ENCODE measurements around the gene RNF217.
"Not testable (repeated sequence)": the region's sequence is repeated elsewhere in the genome, so short reads cannot be mapped to it uniquely, and the experiment has no call there.

The RNF217 gene, protein sequence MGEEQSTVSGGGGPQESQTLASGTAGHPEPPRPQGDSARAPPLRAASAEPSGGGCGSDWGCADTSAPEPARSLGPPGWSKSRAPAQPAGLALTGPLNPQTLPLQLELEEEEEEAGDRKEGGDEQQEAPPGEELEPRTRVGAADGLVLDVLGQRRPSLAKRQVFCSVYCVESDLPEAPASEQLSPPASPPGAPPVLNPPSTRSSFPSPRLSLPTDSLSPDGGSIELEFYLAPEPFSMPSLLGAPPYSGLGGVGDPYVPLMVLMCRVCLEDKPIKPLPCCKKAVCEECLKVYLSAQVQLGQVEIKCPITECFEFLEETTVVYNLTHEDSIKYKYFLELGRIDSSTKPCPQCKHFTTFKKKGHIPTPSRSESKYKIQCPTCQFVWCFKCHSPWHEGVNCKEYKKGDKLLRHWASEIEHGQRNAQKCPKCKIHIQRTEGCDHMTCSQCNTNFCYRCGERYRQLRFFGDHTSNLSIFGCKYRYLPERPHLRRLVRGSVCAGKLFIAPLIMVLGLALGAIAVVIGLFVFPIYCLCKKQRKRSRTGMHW

DNA sequence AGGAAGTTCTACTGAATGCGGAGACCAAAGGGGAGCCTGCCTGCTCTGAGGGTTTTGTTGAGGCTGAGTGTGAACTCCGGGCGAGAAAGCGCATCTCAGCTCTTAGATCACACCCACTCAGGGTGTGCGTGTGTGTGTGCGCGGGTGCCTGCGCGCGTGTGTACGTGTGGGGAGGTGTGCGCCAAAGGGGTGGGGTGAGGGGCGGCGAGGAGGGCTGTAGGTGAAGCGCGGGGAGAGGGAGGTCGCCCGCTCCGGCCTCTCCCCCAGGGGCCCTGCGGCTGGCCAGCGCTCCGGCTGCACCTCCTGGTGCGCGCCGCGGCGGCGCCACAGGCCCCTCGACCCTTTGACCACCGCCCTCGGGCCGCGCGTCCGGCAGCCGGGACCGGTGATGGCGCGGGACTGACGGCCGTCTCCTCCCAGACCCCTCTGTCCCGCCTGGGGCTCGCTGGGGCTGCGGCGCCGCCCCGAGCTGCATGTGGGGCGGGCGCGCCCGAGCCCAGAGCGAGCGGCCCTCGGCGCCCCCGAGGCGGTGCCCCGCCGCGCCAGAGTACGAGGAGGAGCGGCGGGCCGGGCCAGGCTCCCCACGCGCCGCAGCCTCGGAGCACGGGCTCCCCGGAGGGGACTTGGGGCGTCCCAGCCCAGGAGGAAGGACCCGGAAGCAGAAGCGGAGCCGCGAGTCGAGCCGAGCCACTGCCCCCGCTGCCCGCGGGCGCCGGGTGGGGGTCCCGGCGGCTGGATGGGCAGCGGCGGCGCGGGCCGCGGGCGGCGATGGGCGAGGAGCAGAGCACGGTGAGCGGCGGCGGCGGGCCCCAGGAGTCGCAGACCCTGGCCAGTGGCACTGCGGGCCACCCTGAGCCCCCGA is at the start of gene RNF217:
RNF217 (plus strand) TSS at position 661 of the 862 bp plus-strand sequence; CDS start at position 769, 108 bp downstream.
- peak in 1 of 2 donors; percentile 4 for DNase-seq (ENCODE audit: low read depth in 2 of 2)

DNA sequence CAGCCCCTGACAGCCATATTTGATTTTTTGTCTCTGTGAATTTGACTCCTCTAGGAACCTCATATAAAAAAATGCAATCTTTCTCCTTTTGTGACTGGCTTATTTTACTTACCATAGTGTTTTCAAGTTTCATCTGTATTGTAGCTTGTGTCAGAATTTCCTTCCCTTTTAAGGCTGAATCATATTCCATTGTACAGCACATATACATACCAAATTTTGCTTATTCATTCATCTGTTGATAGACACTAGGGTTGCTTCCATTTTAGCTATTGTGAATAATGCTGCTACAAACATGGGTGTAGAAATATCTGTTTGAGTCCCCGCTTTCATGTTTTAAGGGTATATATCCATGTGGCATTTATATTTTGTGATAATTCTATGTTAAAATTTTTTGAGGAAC is 49.2 kb upstream of the RNF217 start:
- no peak for DNase-seq (ENCODE audit: low read depth in 2 of 2)

DNA sequence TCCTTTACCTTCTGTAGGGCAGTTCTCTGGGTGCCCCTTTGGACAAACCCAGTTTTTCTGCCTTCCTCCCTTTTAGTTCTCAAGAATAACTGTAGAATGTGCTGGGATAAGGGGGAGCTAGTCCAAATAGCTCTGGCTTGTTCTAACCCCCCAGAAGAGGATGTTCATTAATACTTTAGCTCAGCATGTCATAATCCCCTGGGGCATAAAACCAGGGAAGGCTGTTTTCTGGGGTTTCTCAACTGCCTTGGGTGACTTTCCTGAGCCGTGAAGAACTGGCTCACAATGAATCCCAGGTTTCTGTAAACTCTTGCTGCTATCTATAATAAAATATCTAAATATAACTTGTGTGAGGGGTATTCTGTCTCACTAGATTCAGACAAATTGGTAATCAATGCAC is 44.5 kb upstream of the RNF217 start:
- DNase-seq (ENCODE audit: low read depth in 2 of 2), result no peak

DNA sequence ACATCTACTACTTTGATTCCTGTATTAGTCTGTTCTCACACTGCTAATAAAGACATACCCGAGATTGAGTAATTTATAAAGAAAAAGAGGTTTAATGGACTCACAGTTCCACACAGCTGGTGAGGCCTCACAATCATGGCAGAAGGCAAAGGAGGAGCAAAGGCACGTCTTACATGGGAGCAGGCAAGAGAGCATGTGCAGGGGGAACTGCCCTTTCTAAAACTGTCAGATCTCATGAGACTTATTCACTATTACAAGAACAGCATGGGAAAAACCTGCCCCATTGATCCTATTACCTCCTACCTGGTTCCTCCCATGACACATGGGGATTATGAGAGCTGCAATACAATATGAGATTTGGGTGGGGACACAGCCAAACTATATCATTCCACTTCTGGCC is 42.5 kb upstream of the RNF217 start:
- not testable (repeated sequence) for DNase-seq (ENCODE audit: low read depth in 2 of 2)

DNA sequence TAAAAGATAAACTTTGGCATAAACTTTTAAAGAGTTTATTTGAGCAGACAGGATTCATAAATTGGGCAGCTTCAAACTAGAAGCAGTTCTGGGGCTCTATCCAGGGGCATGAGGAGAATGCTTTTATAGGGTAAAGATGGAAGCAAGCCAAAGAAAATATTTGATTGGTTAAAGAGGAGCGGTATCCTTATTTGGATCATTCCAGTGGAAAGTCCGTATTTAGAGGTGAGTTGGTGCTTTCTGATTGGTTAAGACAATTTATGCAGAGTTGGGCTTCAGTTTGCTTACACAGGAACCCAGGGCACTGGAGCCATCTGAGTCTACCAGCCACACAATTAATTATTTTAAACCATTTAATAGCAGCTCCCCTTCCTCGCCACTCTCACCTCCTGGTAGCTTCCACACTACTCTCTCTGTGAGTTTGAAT is 37.9 kb upstream of the RNF217 start:
- no peak for DNase-seq (ENCODE audit: low read depth in 2 of 2)

DNA sequence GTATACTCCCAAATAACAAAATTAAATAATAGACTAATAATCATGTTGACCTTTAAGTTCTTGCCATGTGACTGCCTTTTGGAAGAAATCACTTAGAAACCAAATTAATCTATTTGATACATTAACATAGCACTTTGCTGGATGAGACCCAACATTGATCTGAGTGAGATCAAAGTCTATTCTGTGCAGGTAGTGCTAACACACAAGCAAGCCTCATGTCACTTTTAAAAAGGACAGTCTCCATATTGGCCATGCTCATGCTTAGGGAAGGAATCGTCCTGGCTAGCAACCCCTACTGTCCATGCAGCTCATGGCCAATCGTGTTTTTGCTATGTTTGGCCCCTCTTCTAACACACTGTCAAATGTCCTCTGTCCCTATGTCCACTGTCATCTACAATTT is 35.8 kb upstream of the RNF217 start:
- no peak for DNase-seq (ENCODE audit: low read depth in 2 of 2)

DNA sequence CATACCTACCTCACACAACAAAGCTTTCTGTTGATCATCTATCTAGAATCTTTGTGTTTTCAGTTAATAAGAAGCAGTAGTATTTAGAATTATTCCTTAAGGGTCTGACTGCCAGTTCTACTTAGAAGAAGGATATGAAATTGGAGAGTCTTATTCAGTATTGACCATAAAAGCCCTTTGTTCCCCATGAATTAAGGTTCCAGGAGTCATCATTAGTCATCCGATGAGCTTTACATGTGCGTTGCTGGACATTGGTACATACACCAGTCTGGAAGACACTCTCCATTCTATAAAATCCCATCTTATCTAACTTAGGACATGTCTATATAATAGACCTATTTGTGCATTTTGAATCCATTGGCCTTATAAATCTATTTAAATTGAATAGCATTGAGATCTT is 34.4 kb upstream of the RNF217 start:
- no peak for DNase-seq (ENCODE audit: low read depth in 2 of 2)

DNA sequence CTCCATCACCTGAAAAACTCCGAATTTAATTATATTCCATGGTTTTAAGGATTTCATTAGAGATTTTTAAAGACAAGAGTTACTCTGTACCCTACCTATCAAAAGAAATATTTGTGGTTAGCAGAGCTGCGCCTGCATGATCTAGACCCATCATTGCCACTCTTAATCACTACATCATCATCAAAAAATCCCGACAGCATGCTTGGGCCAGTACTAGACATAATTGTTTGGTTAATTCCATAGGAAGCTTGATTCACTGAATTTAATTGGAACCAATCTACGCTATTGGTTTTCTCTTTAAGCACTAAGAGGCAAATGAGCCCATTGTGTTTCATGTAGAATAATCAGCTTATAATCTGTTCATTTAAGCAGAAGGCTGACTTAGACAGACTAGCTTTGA is 33.4 kb upstream of the RNF217 start:
- DNase-seq (ENCODE audit: low read depth in 2 of 2), result no peak

DNA sequence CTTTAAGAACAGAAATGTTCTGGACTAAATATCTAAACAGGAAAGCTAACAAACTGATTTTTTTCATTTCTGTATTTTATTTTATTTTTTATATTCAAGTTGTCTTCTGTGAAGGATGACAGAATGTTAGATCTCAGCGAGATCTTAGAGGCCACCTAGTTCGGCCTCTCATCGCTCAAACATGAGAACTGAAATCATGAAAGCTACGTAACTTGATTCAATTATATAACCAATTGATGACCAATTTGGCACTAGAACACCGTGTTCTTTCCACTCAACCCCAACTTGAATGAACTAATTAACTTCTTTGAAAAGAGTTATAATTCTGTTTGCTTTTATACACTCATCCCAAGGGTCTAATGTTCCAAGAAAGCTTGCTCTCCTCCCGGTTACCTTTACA is 24.6 kb upstream of the RNF217 start:
- no peak for DNase-seq (ENCODE audit: low read depth in 2 of 2)

DNA sequence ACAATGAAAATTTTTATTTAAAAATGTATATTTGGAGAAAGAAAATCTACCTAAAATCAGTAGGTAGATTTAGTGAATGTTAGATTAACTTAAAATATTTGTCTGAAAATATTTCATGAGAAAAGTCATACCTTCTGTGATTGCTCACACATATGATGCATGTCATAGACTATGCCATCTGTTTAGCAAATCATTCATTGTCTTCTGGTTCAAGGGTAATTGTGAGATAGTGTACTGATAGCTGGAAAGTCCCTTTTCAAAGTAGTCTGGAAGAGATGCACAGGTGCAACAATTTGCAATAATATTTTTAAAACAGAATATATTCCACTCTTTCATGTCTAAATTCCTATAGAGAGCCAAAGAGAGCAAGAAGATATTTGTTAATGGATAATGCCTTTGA is 21.0 kb upstream of the RNF217 start:
- no peak for DNase-seq (ENCODE audit: low read depth in 2 of 2)

DNA sequence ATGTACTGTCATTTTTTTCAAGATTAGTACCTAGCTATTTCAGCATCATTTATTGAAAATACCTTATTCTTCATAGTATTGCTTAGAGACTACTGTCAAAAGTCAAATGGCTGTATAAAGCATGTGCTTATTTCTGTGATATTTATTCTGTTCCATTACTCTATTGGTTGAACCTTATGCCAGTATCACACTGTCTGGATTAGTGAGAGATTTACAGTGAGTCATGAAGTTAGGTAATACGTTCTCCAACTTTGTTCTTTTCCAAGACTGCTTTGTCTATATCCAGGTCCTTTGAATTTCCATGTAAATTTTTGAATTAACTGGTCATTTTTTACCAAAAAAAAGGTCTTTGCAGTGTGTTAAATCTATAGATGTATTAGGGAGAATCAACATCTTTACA is 18.6 kb upstream of the RNF217 start:
- DNase-seq (ENCODE audit: low read depth in 2 of 2), result no peak

DNA sequence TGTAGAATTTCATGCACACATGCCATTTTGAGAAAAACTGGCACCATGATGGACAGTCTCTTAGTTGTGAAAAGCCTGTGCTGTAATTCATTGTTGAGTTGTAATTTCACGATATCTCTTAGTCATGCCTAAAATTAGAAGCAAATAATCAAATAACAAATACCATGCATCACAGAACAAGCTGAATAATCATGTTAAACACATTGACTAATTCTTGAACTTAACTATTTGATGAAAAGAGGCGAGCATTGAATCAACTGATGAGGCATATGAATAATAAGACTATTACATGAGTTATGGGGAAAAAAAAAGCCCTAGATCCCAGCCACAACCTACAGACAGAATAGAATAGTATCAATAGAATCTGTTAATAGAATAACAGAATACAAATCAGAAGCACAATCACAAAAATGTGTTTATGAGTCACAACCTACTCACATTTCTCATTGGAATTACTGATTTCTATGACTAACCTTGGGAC is 14.2 kb upstream of the RNF217 start:
- DNase-seq (ENCODE audit: low read depth in 2 of 2), result no peak

DNA sequence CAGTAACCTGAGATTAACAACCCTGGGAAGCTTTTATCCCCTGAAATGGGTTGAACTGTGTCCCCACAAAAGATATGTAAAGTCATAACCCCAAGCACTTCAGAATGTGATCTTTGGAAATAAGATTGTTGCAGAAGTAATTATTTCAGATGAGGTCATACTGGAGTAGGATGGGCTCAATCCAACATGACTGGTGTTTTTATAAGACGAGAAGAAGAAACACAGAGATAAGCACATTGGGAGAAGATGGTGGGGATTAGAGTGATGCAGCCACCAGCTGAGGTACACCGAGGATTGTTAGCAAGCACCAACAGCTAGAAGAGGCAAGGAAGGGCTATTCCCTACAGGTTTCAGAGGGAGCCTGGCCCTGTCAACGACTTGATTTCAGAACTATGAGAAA is 12.5 kb upstream of the RNF217 start:
- no peak for DNase-seq (ENCODE audit: low read depth in 2 of 2)

DNA sequence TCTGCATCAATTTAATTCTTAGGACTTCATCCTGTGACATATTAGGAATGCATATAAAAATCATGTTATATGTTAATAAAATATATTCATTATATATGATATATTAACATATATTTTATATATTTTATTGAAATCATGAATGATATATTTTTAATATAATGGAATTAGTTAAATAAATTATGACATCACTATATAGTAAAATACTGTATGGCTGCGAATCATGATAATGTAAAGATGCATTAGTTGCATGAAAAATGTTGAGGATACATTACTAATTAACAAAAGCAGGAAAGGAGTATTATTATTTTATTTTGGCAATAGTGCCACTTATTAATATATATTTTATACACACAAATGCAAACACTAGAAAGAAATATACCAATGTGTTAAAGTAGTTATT is 8.4 kb upstream of the RNF217 start:
- DNase-seq (ENCODE audit: low read depth in 2 of 2), result no peak

DNA sequence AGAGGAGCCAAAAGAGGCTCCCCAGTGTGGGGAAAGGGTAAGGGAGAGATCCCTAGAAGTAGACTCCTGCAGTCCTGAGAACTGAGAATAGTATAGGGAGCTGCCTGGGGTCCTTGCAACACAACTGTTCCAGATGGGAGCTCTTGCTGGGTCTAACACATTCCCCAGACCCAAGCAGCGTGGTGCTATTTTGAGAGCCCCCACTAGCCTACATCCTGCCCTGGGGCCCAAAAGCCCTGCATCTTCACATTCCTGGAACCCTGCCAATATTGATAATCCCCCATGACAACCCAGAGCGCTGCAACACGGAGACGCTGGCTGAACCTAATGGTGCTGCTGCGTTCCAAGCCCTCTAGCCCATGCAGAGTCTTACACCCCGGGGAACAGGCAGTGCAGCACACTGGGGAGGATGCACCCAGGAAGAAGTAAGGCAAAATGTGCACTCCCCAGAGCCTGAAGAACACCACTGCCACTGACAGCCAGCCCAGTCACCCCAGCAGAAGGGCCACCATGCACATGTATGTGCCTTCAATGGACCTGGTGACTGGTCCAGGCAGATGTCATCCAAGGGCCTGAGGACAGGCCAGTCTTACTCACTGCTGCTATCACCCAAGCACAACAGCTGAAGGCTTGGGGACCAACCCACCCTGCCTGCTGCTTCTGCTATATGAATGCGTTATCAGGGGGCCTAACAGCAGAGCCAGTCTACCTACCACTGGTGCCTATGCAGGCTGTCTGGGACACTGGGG is 7.0 kb upstream of the RNF217 start:
- no peak for DNase-seq (ENCODE audit: low read depth in 2 of 2)

DNA sequence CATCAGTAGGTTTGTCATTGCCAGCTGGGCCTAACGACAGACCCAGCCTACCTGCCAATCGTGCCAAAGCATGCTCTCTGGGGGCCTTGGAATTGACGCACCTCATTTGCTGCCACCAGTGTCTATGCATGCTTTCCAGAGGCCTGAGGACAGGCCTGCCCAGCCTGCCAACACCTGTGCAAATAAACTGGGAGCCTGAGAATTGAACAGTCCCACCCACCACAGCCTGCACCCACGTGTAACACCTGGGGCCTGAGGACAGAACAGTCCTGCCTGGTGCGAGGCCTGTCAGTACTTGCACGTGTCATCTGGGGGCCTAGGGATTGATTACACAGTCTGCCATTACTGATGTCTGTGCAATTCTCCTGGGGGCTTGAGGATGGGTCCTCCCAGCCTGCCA is 6.2 kb upstream of the RNF217 start:
- DNase-seq (ENCODE audit: low read depth in 2 of 2), result no peak

DNA sequence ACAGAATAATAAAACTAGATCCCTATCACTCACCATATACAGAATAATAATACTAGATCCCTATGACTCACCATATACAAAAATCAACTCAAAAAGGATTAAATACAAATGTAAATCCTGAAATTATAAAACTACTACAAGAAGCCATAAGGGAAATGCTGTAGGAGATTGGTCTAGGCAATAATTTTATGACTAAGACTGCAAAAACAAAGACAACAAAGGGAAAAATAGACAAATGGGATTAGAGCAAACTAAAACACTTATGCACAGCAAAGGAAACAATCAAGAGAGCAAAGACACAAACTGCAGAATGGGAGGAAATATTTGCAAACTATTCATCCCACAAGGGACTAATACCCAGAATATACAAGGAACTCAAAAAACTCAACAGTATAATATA is 4.1 kb upstream of the RNF217 start:
- no peak for DNase-seq (ENCODE audit: low read depth in 2 of 2)

DNA sequence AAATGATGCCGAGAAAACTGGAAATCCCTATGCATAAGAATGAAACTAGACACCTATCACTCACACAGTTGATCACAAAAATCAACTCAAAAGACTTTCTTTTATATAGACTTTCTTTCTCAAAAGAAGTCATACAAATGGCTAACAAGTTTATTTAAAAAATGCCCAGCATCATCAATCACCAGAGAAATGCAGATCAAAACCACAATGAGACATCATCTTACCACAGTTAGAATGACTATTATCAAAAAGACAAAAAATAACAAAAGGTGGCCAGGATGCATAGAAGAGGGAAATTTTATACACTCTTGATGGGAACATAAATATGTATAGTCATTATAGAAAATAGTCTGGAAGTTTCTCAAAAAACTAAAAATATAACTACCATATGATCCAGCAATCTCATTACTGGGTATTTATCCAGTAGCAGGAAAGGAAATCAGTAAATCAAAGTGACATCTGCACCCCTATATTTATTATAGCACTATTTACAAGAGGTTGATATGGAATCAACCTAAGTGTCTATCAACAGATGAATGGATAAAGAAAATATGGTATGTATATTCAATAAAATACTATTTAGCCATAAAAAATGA is 3.4 kb upstream of the RNF217 start:
- DNase-seq (ENCODE audit: low read depth in 2 of 2), result no peak

DNA sequence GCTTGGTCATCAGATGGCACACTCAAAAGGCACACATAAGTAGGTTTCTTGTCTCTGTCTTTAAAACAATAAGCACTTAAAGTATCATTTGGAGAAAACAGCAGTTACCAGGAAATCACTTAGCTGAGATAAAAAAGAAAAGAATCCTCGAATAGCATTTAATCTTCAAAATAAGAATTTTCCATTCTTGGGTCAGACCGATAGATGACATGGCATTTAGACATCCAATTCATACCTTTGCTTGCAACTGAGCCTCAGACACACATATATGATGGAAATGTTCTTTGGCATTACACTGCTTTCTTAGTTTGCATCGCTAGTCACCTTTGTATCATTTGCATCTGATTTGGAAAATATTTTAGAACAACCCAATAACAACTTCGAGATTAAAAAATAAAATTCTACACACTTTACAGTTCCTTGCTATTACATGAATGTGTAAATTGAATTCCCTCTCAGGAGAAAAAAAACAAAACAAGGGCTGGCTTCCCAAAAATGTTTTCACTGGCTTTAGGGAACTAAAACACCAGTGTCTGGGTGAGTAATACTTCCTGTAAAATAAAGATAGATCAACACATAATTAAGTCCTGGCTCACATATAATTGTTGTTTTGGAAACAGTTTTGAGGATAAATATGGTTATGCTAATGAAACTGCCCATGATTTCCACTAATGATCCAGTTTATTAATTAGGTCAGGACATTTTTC is 1.3 kb upstream of the RNF217 start:
- DNase-seq (ENCODE audit: low read depth in 2 of 2), result no peak

DNA sequence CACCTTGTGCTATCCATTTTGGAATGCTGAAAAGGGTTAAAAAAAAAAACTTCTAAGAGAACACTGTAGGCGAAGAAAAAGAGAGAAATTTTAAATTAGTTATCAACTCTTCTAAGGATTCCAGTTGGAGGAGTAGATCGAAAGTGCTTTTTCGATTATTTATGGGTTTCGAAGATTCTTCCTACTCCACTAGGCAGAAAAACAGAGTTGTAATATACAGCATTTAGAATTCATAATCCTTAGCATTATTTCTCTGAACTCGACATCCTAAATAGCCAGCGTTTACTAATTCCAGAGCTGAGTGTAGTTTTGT is 817 bp upstream of the RNF217 start:
- DNase-seq (ENCODE audit: low read depth in 2 of 2), result no peak
